ENCODE measurements around the gene FAF1.
A peak's percentile ranks its signal among the peaks of the same experiment; 100 is the strongest.

Gene FAF1

DNA sequence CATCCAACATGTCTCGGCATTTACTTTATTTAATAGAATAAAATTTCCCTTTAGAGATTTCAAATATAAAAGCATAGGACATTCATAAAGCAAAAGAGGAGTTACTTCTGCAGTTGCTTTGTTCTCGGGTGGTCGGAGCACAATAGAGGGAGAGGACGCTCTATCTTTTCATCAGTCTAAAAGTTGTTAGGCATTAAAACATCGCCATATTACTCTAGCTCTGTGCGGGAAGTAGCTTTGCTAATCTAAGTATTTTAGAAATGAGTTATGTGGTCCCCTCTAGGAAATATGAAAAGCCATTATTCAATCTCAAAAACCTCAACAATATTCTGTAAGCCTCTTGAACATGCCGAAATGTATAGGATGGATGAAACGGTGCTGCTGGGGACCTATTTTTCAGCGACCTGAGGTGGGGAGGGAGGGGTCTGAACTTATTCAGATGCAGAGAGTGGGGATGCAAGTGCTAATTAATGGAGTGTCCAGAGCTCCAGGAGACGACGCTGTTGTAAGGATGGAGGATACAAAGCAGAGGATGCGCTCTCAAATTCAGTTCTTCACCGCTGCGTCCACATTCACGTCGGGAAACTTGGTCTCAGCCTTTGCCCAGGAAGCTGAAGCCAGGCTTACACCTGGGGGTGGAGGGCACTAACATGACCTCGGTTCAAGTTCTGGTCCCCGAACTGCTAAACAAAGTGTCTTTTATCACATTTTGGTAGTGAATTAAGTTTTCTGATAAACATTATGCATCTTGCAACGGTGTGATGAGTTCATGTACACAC lies 16.2 kb upstream of the FAF1 start (continued):
- TF ChIP-seq, protein P1, sequence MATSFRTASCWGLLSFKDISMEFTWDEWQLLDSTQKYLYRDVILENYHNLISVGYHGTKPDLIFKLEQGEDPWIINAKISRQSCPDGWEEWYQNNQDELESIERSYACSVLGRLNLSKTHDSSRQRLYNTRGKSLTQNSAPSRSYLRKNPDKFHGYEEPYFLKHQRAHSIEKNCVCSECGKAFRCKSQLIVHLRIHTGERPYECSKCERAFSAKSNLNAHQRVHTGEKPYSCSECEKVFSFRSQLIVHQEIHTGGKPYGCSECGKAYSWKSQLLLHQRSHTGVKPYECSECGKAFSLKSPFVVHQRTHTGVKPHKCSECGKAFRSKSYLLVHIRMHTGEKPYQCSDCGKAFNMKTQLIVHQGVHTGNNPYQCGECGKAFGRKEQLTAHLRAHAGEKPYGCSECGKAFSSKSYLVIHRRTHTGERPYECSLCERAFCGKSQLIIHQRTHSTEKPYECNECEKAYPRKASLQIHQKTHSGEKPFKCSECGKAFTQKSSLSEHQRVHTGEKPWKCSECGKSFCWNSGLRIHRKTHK (tag by site-specific recombination; IDR thresholded peaks at IDR 0.05): no peak
- TF ChIP-seq, protein P2, sequence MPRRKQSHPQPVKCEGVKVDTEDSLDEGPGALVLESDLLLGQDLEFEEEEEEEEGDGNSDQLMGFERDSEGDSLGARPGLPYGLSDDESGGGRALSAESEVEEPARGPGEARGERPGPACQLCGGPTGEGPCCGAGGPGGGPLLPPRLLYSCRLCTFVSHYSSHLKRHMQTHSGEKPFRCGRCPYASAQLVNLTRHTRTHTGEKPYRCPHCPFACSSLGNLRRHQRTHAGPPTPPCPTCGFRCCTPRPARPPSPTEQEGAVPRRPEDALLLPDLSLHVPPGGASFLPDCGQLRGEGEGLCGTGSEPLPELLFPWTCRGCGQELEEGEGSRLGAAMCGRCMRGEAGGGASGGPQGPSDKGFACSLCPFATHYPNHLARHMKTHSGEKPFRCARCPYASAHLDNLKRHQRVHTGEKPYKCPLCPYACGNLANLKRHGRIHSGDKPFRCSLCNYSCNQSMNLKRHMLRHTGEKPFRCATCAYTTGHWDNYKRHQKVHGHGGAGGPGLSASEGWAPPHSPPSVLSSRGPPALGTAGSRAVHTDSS (tag by site-specific recombination; IDR thresholded peaks at IDR 0.05): no peak
- TF ChIP-seq ZNF184 (tag by site-specific recombination; IDR thresholded peaks at IDR 0.05): no peak

DNA sequence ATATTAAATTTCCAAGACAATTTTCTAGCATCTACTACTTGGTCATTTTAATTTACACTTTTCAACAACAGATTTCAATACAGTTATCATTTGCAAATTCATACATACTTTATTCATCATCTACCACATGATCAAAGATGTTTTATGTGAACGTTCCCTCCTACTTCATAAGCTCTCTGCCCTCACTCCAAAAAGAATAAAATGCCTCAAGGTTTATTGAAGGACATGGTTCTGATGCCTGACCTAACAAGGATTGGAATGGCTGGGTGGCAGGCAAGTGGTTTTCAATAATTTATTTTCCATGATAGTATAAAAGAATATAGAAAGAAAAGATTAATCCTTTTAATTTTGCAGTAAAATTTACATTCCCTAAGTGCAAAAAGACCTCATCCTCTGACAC lies 15.4 kb upstream of the FAF1 start:
- no peak overlapping the region for H3K27ac ChIP-seq (ENCODE audit: extremely low read depth, low read depth, low read length)
- CTCF ChIA-PET: interaction anchor here (0.6 to 1.1 kb wide), 3 partner anchors 44 to 213 kb away, joined by 3 read pairs; no protein-coding TSS in a partner anchor
- POLR2A ChIA-PET: interaction anchor here (1.0 kb wide), 1 partner anchor 14 kb away, joined by 3 read pairs; no protein-coding TSS in a partner anchor
- H3K9me3 ChIP-seq (ENCODE audit: control insufficient read depth, insufficient read depth, low read depth, low read length): no peaks in the 10 kb centered on the region
- peak overlapping the region; percentile 98 for H3K4me3 ChIP-seq (ENCODE audit: low read depth, low read length)
- 0 out of 2 replicates have a peak, but pooled peaks have one; percentile 18 for TF ChIP-seq FEZF1 (tag by site-specific recombination; IDR thresholded peaks at IDR 0.05)
- no peak for TF ChIP-seq IKZF3 (tag by site-specific recombination; IDR thresholded peaks at IDR 0.05)
- TF ChIP-seq, protein P3, sequence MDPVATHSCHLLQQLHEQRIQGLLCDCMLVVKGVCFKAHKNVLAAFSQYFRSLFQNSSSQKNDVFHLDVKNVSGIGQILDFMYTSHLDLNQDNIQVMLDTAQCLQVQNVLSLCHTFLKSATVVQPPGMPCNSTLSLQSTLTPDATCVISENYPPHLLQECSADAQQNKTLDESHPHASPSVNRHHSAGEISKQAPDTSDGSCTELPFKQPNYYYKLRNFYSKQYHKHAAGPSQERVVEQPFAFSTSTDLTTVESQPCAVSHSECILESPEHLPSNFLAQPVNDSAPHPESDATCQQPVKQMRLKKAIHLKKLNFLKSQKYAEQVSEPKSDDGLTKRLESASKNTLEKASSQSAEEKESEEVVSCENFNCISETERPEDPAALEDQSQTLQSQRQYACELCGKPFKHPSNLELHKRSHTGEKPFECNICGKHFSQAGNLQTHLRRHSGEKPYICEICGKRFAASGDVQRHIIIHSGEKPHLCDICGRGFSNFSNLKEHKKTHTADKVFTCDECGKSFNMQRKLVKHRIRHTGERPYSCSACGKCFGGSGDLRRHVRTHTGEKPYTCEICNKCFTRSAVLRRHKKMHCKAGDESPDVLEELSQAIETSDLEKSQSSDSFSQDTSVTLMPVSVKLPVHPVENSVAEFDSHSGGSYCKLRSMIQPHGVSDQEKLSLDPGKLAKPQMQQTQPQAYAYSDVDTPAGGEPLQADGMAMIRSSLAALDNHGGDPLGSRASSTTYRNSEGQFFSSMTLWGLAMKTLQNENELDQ (tag by site-specific recombination; IDR thresholded peaks at IDR 0.05; ENCODE audit: low read depth): no peak
- TF ChIP-seq, protein P4, sequence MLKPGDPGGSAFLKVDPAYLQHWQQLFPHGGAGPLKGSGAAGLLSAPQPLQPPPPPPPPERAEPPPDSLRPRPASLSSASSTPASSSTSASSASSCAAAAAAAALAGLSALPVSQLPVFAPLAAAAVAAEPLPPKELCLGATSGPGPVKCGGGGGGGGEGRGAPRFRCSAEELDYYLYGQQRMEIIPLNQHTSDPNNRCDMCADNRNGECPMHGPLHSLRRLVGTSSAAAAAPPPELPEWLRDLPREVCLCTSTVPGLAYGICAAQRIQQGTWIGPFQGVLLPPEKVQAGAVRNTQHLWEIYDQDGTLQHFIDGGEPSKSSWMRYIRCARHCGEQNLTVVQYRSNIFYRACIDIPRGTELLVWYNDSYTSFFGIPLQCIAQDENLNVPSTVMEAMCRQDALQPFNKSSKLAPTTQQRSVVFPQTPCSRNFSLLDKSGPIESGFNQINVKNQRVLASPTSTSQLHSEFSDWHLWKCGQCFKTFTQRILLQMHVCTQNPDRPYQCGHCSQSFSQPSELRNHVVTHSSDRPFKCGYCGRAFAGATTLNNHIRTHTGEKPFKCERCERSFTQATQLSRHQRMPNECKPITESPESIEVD (tag by site-specific recombination; IDR thresholded peaks at IDR 0.05): peak; percentile 40; the same call in 1 of the 2 replicates
- no peak for TF ChIP-seq ZNF510 (tag by site-specific recombination; IDR thresholded peaks at IDR 0.05; ENCODE audit: insufficient replicate concordance)
- TF ChIP-seq, protein P5, sequence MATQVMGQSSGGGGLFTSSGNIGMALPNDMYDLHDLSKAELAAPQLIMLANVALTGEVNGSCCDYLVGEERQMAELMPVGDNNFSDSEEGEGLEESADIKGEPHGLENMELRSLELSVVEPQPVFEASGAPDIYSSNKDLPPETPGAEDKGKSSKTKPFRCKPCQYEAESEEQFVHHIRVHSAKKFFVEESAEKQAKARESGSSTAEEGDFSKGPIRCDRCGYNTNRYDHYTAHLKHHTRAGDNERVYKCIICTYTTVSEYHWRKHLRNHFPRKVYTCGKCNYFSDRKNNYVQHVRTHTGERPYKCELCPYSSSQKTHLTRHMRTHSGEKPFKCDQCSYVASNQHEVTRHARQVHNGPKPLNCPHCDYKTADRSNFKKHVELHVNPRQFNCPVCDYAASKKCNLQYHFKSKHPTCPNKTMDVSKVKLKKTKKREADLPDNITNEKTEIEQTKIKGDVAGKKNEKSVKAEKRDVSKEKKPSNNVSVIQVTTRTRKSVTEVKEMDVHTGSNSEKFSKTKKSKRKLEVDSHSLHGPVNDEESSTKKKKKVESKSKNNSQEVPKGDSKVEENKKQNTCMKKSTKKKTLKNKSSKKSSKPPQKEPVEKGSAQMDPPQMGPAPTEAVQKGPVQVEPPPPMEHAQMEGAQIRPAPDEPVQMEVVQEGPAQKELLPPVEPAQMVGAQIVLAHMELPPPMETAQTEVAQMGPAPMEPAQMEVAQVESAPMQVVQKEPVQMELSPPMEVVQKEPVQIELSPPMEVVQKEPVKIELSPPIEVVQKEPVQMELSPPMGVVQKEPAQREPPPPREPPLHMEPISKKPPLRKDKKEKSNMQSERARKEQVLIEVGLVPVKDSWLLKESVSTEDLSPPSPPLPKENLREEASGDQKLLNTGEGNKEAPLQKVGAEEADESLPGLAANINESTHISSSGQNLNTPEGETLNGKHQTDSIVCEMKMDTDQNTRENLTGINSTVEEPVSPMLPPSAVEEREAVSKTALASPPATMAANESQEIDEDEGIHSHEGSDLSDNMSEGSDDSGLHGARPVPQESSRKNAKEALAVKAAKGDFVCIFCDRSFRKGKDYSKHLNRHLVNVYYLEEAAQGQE (tag by site-specific recombination; IDR thresholded peaks at IDR 0.05): no peak
- H3K36me3 ChIP-seq (ENCODE audit: control insufficient read depth in 2 of 2, insufficient read depth in 1 of 2, low read length in 2 of 2): peaks cover 0 to 2% of the 10 kb centered on the region in 2 experiments; a peak in 1 of 3 replicates
- peaks cover 10% of the 10 kb centered on the region; the same call in 1 of the 2 replicates for H3K4me1 ChIP-seq (ENCODE audit: control insufficient read depth, insufficient read depth, low read length)

DNA sequence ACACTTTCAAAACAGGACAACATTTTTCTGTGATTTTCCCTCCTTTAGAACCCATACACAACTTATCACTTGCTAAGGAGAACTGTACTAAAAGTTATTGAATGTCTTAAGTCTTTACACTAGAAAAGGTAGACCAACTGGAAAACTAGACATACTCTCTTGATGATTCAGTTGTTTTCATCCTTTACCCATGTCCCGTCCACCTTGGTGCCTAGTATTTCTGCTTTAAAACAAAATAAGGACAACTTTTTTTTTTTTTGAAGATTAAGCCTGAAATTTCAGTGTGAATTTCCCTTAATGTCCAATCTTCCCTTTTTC lies 14.5 kb upstream of the FAF1 start:
- POLR2A ChIA-PET: no interaction called here
- CTCF ChIA-PET: interaction anchor here (0.7 kb wide), 1 partner anchor 119 kb away, joined by 5 read pairs; no protein-coding TSS in a partner anchor
- peaks cover 0 to 2% of the 10 kb centered on the region in 2 experiments; a peak in 1 of 3 replicates for H3K36me3 ChIP-seq (ENCODE audit: control insufficient read depth in 2 of 2, insufficient read depth in 1 of 2, low read length in 2 of 2)
- peaks cover 10% of the 10 kb centered on the region; the same call in 1 of the 2 replicates for H3K4me1 ChIP-seq (ENCODE audit: control insufficient read depth, insufficient read depth, low read length)
- TF ChIP-seq PRDM1 (tag by site-specific recombination; IDR thresholded peaks at IDR 0.05) (peak; percentile 67), ZNF19 (tag by site-specific recombination; IDR thresholded peaks at IDR 0.05; ENCODE audit: low read depth) (no peak), ZNF585B (tag by site-specific recombination; IDR thresholded peaks at IDR 0.05) (no peak)
- H3K4me3 ChIP-seq (ENCODE audit: low read depth, low read length): no peak overlapping the region; the same call in 1 of the 2 replicates
- no peak overlapping the region for H3K27ac ChIP-seq (ENCODE audit: extremely low read depth, low read depth, low read length)
- H3K9me3 ChIP-seq (ENCODE audit: control insufficient read depth, insufficient read depth, low read depth, low read length): no peaks in the 10 kb centered on the region

Measured in HEK293 (cell line).